ENCODE results near the gene CWC27.

Gene CWC27

DNA sequence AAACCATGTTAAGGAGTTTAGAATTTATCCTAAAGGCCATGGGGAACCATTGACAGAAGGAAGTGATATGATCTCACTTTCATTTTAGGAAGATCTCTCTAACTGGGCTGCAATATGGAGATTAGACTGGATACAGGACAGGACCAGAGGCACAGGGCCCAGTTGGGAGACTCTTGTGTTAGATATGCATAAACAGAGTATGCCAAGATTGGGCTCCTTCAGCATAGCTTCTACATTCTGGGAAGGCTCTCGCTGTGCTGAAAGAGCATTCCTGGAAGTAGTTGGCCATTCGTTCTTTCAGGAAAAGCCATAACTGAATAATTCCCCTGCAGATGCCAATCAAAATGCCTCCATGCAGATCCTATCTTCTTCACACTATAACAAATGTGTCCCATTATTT lies 204.5 kb downstream of the CWC27 start:
- ChIA-PET CTCF (no interaction called here), POLR2A (no interaction called here)
- Histone ChIP-seq H3K9me3 (ENCODE audit: control extremely low read depth in 1 of 5, control insufficient read depth in 4 of 5, insufficient read depth in 2 of 5, low read depth in 1 of 5, low read length in 4 of 5) (peaks cover 0 to 1% (median 0%) of the 10 kb centered on the region in 5 experiments), H3K27me3 (replicated peaks in 2 of 5; ENCODE audit: control insufficient read depth in 4 of 5, insufficient read depth in 5 of 5, low read length in 4 of 5) (no peaks in the 10 kb centered on the region), H3K27ac (ENCODE audit: insufficient read depth in 1 of 2, low read depth in 1 of 2, low read length in 2 of 2, poor library complexity in 1 of 2, severe bottlenecking in 2 of 2) (no peak overlapping the region), H3K4me1 (ENCODE audit: control extremely low read depth in 1 of 4, control insufficient read depth in 4 of 4, insufficient read depth in 4 of 4, low read length in 3 of 4) (no peaks in the 10 kb centered on the region), H3K36me3 (ENCODE audit: control insufficient read depth in 4 of 4, insufficient read depth in 4 of 4, low read length in 3 of 4) (peaks cover 0 to 28% (median 8%) of the 10 kb centered on the region in 4 experiments), H3K4me3 (ENCODE audit: control insufficient read depth in 1 of 7, extremely low read depth in 1 of 7, insufficient read depth in 4 of 7, low read depth in 2 of 7, low read length in 6 of 7) (no peak overlapping the region)
- DNase-seq, result no peak
- WGBS (ENCODE audit: insufficient coverage), result 100% methylated on average over 2 of the region's 2 CpGs

DNA sequence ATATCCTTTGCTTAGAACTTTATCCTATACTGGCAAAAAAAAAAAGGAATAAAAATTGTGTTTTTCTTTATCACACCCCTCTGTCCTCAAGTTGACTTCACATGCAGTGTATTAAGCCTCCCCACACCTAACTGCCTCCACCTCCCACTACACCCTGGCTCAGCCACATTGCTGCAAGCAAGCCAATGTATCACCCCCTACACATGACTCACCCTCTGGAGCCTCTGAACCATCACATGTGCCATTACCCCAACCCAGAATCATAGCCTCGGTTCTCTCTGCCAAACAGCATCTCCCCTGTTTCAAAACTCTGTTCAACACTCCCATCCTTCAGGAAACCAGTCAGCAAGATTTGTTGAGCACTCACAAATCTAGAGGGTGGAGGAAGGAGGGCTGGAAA lies 209.0 kb downstream of the CWC27 start:
- WGBS (ENCODE audit: insufficient coverage), result no CpG with 5 or more reads among the region's 1 CpG
- no peak overlapping the region for H3K4me3 ChIP-seq (ENCODE audit: control insufficient read depth in 1 of 7, extremely low read depth in 1 of 7, insufficient read depth in 4 of 7, low read depth in 2 of 7, low read length in 6 of 7)
- no peak overlapping the region for H3K27ac ChIP-seq (ENCODE audit: insufficient read depth in 1 of 2, low read depth in 1 of 2, low read length in 2 of 2, poor library complexity in 1 of 2, severe bottlenecking in 2 of 2)
- CTCF ChIA-PET, result no interaction called here
- H3K27me3 ChIP-seq (replicated peaks in 2 of 5; ENCODE audit: control insufficient read depth in 4 of 5, insufficient read depth in 5 of 5, low read length in 4 of 5), result no peaks in the 10 kb centered on the region
- POLR2A ChIA-PET, result no interaction called here
- H3K36me3 ChIP-seq (ENCODE audit: control insufficient read depth in 4 of 4, insufficient read depth in 4 of 4, low read length in 3 of 4), result peaks cover 0 to 20% (median 5%) of the 10 kb centered on the region in 4 experiments
- H3K9me3 ChIP-seq (ENCODE audit: control extremely low read depth in 1 of 5, control insufficient read depth in 4 of 5, insufficient read depth in 2 of 5, low read depth in 1 of 5, low read length in 4 of 5), result peaks cover 0 to 1% (median 0%) of the 10 kb centered on the region in 5 experiments
- DNase-seq, result no peak
- no peaks in the 10 kb centered on the region for H3K4me1 ChIP-seq (ENCODE audit: control extremely low read depth in 1 of 4, control insufficient read depth in 4 of 4, insufficient read depth in 4 of 4, low read length in 3 of 4)

DNA sequence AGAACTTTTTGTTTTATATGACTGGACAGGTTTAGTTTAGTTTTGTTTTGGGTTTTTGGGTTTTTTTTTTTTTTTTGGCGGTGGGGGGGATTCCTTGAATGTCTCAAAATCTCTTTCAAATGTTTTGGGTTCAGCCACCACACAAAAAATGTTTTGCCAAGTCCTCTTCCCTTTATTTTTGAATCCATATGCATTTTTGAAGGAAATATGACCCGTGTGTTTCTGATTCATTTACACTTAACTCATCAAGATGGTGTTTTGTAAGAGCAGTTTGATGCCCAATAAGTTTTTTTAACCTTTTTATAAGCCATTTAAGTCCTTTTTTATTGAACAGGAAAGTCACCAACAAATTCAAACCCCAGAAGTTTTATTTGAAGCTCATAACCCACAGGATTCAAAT lies 209.8 kb downstream of the CWC27 start:
- Histone ChIP-seq H3K9me3 (ENCODE audit: control extremely low read depth in 1 of 5, control insufficient read depth in 4 of 5, insufficient read depth in 2 of 5, low read depth in 1 of 5, low read length in 4 of 5) (no peaks in the 10 kb centered on the region), H3K27me3 (replicated peaks in 2 of 5; ENCODE audit: control insufficient read depth in 4 of 5, insufficient read depth in 5 of 5, low read length in 4 of 5) (no peaks in the 10 kb centered on the region), H3K36me3 (ENCODE audit: control insufficient read depth in 4 of 4, insufficient read depth in 4 of 4, low read length in 3 of 4) (peaks cover 0 to 16% (median 3%) of the 10 kb centered on the region in 4 experiments), H3K4me3 (ENCODE audit: control insufficient read depth in 1 of 7, extremely low read depth in 1 of 7, insufficient read depth in 4 of 7, low read depth in 2 of 7, low read length in 6 of 7) (no peak overlapping the region), H3K4me1 (ENCODE audit: control extremely low read depth in 1 of 4, control insufficient read depth in 4 of 4, insufficient read depth in 4 of 4, low read length in 3 of 4) (no peaks in the 10 kb centered on the region), H3K27ac (ENCODE audit: insufficient read depth in 1 of 2, low read depth in 1 of 2, low read length in 2 of 2, poor library complexity in 1 of 2, severe bottlenecking in 2 of 2) (no peak overlapping the region)
- ChIA-PET CTCF (no interaction called here), POLR2A (no interaction called here)
- WGBS (ENCODE audit: insufficient coverage), result no CpG with 5 or more reads among the region's 2 CpGs
- no peak for DNase-seq

DNA sequence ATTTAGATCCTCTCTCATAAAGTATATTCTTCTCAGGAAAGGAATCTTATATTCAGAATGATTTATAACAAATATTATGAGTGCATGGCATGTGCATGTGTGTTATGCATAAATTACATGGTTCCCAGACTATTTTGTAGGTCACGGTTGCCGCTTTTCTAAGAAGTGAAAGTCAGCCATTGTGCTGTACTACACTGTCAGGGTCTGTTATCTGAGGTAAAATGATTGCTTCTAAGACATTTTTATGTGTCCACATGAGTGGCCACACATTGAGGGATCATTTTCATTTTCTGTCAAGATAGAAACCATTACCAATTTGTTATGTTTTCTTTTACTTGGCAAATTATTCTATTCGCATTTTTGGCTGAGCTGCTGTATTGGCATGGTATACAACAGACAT lies 210.8 kb downstream of the CWC27 start:
- 86% methylated on average over 2 of the region's 3 CpGs for WGBS (ENCODE audit: insufficient coverage)
- Histone ChIP-seq H3K27me3 (replicated peaks in 2 of 5; ENCODE audit: control insufficient read depth in 4 of 5, insufficient read depth in 5 of 5, low read length in 4 of 5) (no peaks in the 10 kb centered on the region), H3K4me1 (ENCODE audit: control extremely low read depth in 1 of 4, control insufficient read depth in 4 of 4, insufficient read depth in 4 of 4, low read length in 3 of 4) (no peaks in the 10 kb centered on the region), H3K4me3 (ENCODE audit: control insufficient read depth in 1 of 7, extremely low read depth in 1 of 7, insufficient read depth in 4 of 7, low read depth in 2 of 7, low read length in 6 of 7) (no peak overlapping the region), H3K36me3 (ENCODE audit: control insufficient read depth in 4 of 4, insufficient read depth in 4 of 4, low read length in 3 of 4) (peaks cover 0 to 13% (median 5%) of the 10 kb centered on the region in 4 experiments), H3K9me3 (ENCODE audit: control extremely low read depth in 1 of 5, control insufficient read depth in 4 of 5, insufficient read depth in 2 of 5, low read depth in 1 of 5, low read length in 4 of 5) (no peaks in the 10 kb centered on the region), H3K27ac (ENCODE audit: insufficient read depth in 1 of 2, low read depth in 1 of 2, low read length in 2 of 2, poor library complexity in 1 of 2, severe bottlenecking in 2 of 2) (no peak overlapping the region)
- ChIA-PET POLR2A (interaction anchor here (0.6 kb wide), 1 partner anchor 22 kb away, joined by 3 read pairs; no protein-coding TSS in a partner anchor), CTCF (no interaction called here)
- no peak for DNase-seq

DNA sequence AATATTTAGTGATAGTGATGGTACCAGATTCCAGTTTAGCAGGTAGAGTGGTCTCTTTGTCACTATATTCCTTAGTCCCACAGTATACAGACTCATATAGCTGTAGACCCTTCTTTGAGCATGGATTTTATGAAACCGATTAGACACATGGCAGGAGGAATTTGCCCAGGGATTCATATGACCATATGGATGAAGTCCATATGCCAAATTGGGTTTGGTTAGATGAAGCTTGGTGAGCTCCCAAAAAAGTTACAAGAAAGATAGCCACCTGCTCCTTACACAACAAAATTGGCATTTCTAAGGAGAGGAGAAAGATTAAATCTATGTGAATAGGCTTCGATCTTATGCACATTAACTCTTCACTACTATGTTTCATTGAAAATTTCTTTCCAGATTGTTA lies 211.4 kb downstream of the CWC27 start:
- ChIA-PET POLR2A (interaction anchor here (0.6 kb wide), 1 partner anchor 22 kb away, joined by 3 read pairs; no protein-coding TSS in a partner anchor), CTCF (no interaction called here)
- no peaks in the 10 kb centered on the region for H3K4me1 ChIP-seq (ENCODE audit: control extremely low read depth in 1 of 4, control insufficient read depth in 4 of 4, insufficient read depth in 4 of 4, low read length in 3 of 4)
- H3K36me3 ChIP-seq (ENCODE audit: control insufficient read depth in 4 of 4, insufficient read depth in 4 of 4, low read length in 3 of 4), result peaks cover 0 to 13% (median 5%) of the 10 kb centered on the region in 4 experiments
- no peak overlapping the region for H3K4me3 ChIP-seq (ENCODE audit: control insufficient read depth in 1 of 7, extremely low read depth in 1 of 7, insufficient read depth in 4 of 7, low read depth in 2 of 7, low read length in 6 of 7)
- H3K27ac ChIP-seq (ENCODE audit: insufficient read depth in 1 of 2, low read depth in 1 of 2, low read length in 2 of 2, poor library complexity in 1 of 2, severe bottlenecking in 2 of 2), result no peak overlapping the region
- no peak for DNase-seq
- WGBS (ENCODE audit: insufficient coverage), result 100% methylated on average over 1 of the region's 2 CpGs
- no peaks in the 10 kb centered on the region for H3K9me3 ChIP-seq (ENCODE audit: control extremely low read depth in 1 of 5, control insufficient read depth in 4 of 5, insufficient read depth in 2 of 5, low read depth in 1 of 5, low read length in 4 of 5)
- no peaks in the 10 kb centered on the region for H3K27me3 ChIP-seq (replicated peaks in 2 of 5; ENCODE audit: control insufficient read depth in 4 of 5, insufficient read depth in 5 of 5, low read length in 4 of 5)

DNA sequence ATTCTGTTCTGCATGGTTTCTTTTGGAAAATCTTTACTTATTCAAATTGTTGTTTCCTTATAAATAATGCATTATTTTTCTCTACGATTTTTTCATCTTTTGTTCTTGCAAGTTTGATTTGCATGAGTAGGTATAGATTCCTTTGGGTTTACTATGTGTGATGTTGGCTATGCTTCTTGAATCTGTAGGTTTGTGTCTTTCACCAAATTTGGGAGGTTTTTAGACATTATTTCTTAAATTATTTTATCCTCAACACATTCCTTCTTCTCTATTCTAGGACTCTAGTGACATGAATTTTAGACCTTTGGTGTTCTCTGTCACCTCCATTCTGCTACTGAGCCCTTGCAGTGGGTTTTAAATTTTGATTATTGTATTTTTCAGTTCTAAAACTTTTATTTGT lies 219.0 kb downstream of the CWC27 start:
- Histone ChIP-seq H3K9me3 (ENCODE audit: control extremely low read depth in 1 of 5, control insufficient read depth in 4 of 5, insufficient read depth in 2 of 5, low read depth in 1 of 5, low read length in 4 of 5) (peaks cover 0 to 16% (median 3%) of the 10 kb centered on the region in 5 experiments), H3K36me3 (ENCODE audit: control insufficient read depth in 4 of 4, insufficient read depth in 4 of 4, low read length in 3 of 4) (peaks cover 0 to 17% (median 2%) of the 10 kb centered on the region in 4 experiments), H3K4me1 (ENCODE audit: control extremely low read depth in 1 of 4, control insufficient read depth in 4 of 4, insufficient read depth in 4 of 4, low read length in 3 of 4) (no peaks in the 10 kb centered on the region), H3K4me3 (ENCODE audit: control insufficient read depth in 1 of 7, extremely low read depth in 1 of 7, insufficient read depth in 4 of 7, low read depth in 2 of 7, low read length in 6 of 7) (no peak overlapping the region), H3K27ac (ENCODE audit: insufficient read depth in 1 of 2, low read depth in 1 of 2, low read length in 2 of 2, poor library complexity in 1 of 2, severe bottlenecking in 2 of 2) (no peak overlapping the region), H3K27me3 (replicated peaks in 2 of 5; ENCODE audit: control insufficient read depth in 4 of 5, insufficient read depth in 5 of 5, low read length in 4 of 5) (no peaks in the 10 kb centered on the region)
- no peak for DNase-seq
- CTCF ChIA-PET, result no interaction called here
- no CpG with 5 or more reads among the region's 1 CpG for WGBS (ENCODE audit: insufficient coverage)
- POLR2A ChIA-PET, result no interaction called here

DNA sequence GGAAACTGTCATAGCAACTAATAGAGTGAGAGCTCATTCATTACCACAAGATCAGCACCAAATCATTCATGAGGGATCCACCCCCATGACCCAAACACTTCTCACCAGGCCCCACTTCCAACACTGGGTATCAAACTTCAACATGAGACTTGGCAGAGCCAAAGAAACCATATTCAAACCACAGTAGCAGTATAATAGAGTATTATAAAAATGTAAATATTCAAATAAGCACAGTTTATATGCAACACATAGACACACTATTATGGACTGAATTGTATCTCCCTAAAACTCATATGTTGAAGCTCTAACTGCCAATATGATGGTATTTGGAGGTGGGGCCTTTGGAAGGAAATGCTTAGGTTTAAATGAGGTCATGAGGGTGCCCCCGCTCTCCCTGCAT lies 240.5 kb downstream of the CWC27 start:
- POLR2A ChIA-PET, result no interaction called here
- H3K4me1 ChIP-seq (ENCODE audit: control extremely low read depth in 1 of 4, control insufficient read depth in 4 of 4, insufficient read depth in 4 of 4, low read length in 3 of 4), result no peaks in the 10 kb centered on the region
- no peak overlapping the region for H3K4me3 ChIP-seq (ENCODE audit: control insufficient read depth in 1 of 7, extremely low read depth in 1 of 7, insufficient read depth in 4 of 7, low read depth in 2 of 7, low read length in 6 of 7)
- DNase-seq, result no peak
- no CpG with 5 or more reads among the region's 1 CpG for WGBS (ENCODE audit: insufficient coverage)
- H3K27me3 ChIP-seq (replicated peaks in 2 of 5; ENCODE audit: control insufficient read depth in 4 of 5, insufficient read depth in 5 of 5, low read length in 4 of 5), result no peaks in the 10 kb centered on the region
- CTCF ChIA-PET, result no interaction called here
- no peak overlapping the region for H3K27ac ChIP-seq (ENCODE audit: insufficient read depth in 1 of 2, low read depth in 1 of 2, low read length in 2 of 2, poor library complexity in 1 of 2, severe bottlenecking in 2 of 2)
- no peaks in the 10 kb centered on the region for H3K36me3 ChIP-seq (ENCODE audit: control insufficient read depth in 4 of 4, insufficient read depth in 4 of 4, low read length in 3 of 4)
- H3K9me3 ChIP-seq (ENCODE audit: control extremely low read depth in 1 of 5, control insufficient read depth in 4 of 5, insufficient read depth in 2 of 5, low read depth in 1 of 5, low read length in 4 of 5), result peaks cover 0 to 2% (median 0%) of the 10 kb centered on the region in 5 experiments
